ENCODE measurements around the gene C16orf54. TPM values are rescaled to one million over a fixed set of nuclear protein-coding genes. Genes with fewer than 3 reads are reported as not detected.

The C16orf54 gene
- total and polyA plus RNA-seq, 10 of the 15 experiments (the other 5 are each of a cell fraction or from before 2014, with no cell fraction given), result 2.1 to 13.3 (median 5.4) TPM

GRCh38 chr16:29767062-29767461 is 21.3 kb upstream of the C16orf54 start:
- Histone ChIP-seq H3K4me1 (ENCODE audit: control insufficient read depth, insufficient read depth, low read length) (no peaks in the 10 kb centered on the region), H3K9me3 (replicated peaks; ENCODE audit: control insufficient read depth, insufficient read depth, low read length) (no peaks in the 10 kb centered on the region), H3K27ac (ENCODE audit: control insufficient read depth, insufficient read depth) (no peak overlapping the region), H3K4me2 (ENCODE audit: control insufficient read depth, insufficient read depth) (no peak overlapping the region), H3K79me2 (ENCODE audit: control insufficient read depth, insufficient read depth, low read length) (no peaks in the 10 kb centered on the region), H3K27me3 (replicated peaks in 1 of 2; ENCODE audit: control insufficient read depth in 2 of 2, insufficient read depth in 2 of 2, low read length in 1 of 2) (no peaks in the 10 kb centered on the region), H3K36me3 (ENCODE audit: control insufficient read depth in 2 of 2, insufficient read depth in 2 of 2, low read length in 1 of 2) (no peaks in the 10 kb centered on the region), H4K20me1 (ENCODE audit: control insufficient read depth, insufficient read depth) (no peaks in the 10 kb centered on the region), H3K9ac (ENCODE audit: control insufficient read depth, insufficient read depth, low read length) (no peak overlapping the region), H2AFZ (ENCODE audit: control insufficient read depth, low read depth, low read length) (no peak overlapping the region), H3K4me3 (no peak overlapping the region)
- FAIRE-seq (no peak), DNase-seq (ENCODE audit: low read depth, low spot score) (no peak), ATAC-seq (no peak)
- 68% methylated on average over 3 of the region's 3 CpGs for WGBS (ENCODE audit: insufficient coverage, insufficient replicate concordance, low lambda C conversion rate, missing lambda C conversion rate)
- in situ Hi-C loops (cut with MboI) (no loop called here), intact Hi-C loops (cut with micrococcal nuclease; ENCODE audit: unreplicated experiment) (no loop called here)
- ChIA-PET CTCF (interaction anchor here (0.6 kb wide), 1 partner anchor 56 kb away, joined by 3 read pairs; no protein-coding TSS in a partner anchor), POLR2A (no interaction called here), RAD21 (ENCODE audit: unreplicated experiment) (interaction anchor here (0.9 kb wide), 1 partner anchor 48 kb away, joined by 3 read pairs; the partner anchor contains the start of gene PAGR1), SMC1A (ENCODE audit: uncharacterized antibody, unreplicated experiment) (interaction anchor here (0.8 to 1.0 kb wide), 3 partner anchors 10 to 43 kb away, joined by 3 read pairs; no protein-coding TSS in a partner anchor)
- TF ChIP-seq SMAD5 (IDR thresholded peaks at IDR 0.05; ENCODE audit: low read depth) (no peak), FOS (IDR thresholded peaks at IDR 0.05; ENCODE audit: borderline replicate concordance, extremely low read depth, insufficient read length) (no peak), EP300 (IDR thresholded peaks at IDR 0.05; ENCODE audit: borderline replicate concordance in 1 of 2, control insufficient read depth in 1 of 2, low read depth in 2 of 2, low read length in 2 of 2) (no peak), IKZF2 (IDR thresholded peaks at IDR 0.05) (no peak), ZZZ3 (IDR thresholded peaks at IDR 0.05; ENCODE audit: control insufficient read depth, insufficient read length, low read depth) (no peak), IRF3 (IDR thresholded peaks at IDR 0.05) (no peak), CUX1 (IDR thresholded peaks at IDR 0.05; ENCODE audit: insufficient replicate concordance, low read depth, low read length) (no peak), NFYA (IDR thresholded peaks at IDR 0.05; ENCODE audit: borderline replicate concordance, low read depth, low read length) (no peak), NR2F1 (conservative IDR thresholded peaks at IDR 0.05) (no peak), ZBTB40 (IDR thresholded peaks at IDR 0.05; ENCODE audit: borderline replicate concordance) (no peak), JUNB (IDR thresholded peaks at IDR 0.05) (no peak), SREBF1 (IDR thresholded peaks at IDR 0.05; ENCODE audit: low read length) (no peak)
- BruUV-seq (replicated peaks), result no TSS peak

Measured in GM12878 (cell line).